T-helper 1 cell treated with Interleukin-12 subunit alpha and Interleukin-12 subunit beta and Interleukin-4 antibody, amounts not matched to agents 30 ng/mL and 1 ng/mL, for 36 hours (primary cell): Measurements from ENCODE around the gene PTPRA. TPM values are rescaled to one million over a fixed set of nuclear protein-coding genes. Genes with fewer than 3 reads are reported as not detected.
"Not testable (repeated sequence)": the region's sequence is repeated elsewhere in the genome, so short reads cannot be mapped to it uniquely, and the experiment has no call there.

Source experiments
- intact Hi-C: fragments of 100-400 bp; cut with micrococcal nuclease; formaldehyde crosslinking; loops from one replicate; pipeline ENCODE4 v1.15.1; 2024
- total RNA-seq: library from RNA; stranded (reverse); gene quantifications from 2 replicates; pipeline ENCODE4 v1.2.3, GENCODE V29; 2022

PTPRA gene
- total RNA-seq, 1 donor from 2014 or later: 67.0 TPM

GRCh38 chr20:3070725-3071124 lies 197.4 kb downstream of the PTPRA start:
- intact Hi-C loops: loop anchor here (5.0 kb wide), 1 partner anchor 102 kb away; the partner anchor contains the start of gene LZTS3

- intact Hi-C loops: loop anchor here (5.0 kb wide), 1 partner anchor 101 kb away; the partner anchor contains the start of gene LZTS3
Observed at GRCh38 chr20:3071266-3071609, 198.0 kb downstream of the PTPRA start.

GRCh38 chr20:3071610-3072529 lies 198.6 kb downstream of the PTPRA start, which contains the start of gene OXT:
Gene OXT (plus strand): TSS chr20:3071620. CDS start chr20:3071656, 36 bp downstream.
- intact Hi-C loops: loop anchor here (1.0 to 5.0 kb wide), 3 partner anchors 18 to 100 kb away; partner anchors contain the start of gene LZTS3

GRCh38 chr20:3072530-3073250 lies 199.4 kb downstream of the PTPRA start:
- intact Hi-C loops: loop anchor here (1.0 to 5.0 kb wide), 3 partner anchors 18 to 100 kb away; partner anchors contain the start of gene LZTS3

- intact Hi-C loops: loop anchor here (2.0 to 5.0 kb wide), 2 partner anchors 50 to 99 kb away; partner anchors contain the start of gene LZTS3
Observed at GRCh38 chr20:3073251-3073643, 200.0 kb downstream of the PTPRA start.

GRCh38 chr20:3074812-3075211 lies 201.5 kb downstream of the PTPRA start:
- intact Hi-C loops: loop anchor here (5.0 kb wide), 1 partner anchor 97 kb away; the partner anchor contains the start of gene LZTS3

GRCh38 chr20:3075315-3075714 lies 202.0 kb downstream of the PTPRA start:
- intact Hi-C loops: not testable (repeated sequence)

- intact Hi-C loops: loop anchor here (1.0 to 2.0 kb wide), 3 partner anchors 15 to 81 kb away; partner anchors contain the start of genes FASTKD5 and UBOX5
Observed at GRCh38 chr20:3077618-3078134, 204.4 kb downstream of the PTPRA start.

GRCh38 chr20:3080939-3081388 lies 207.7 kb downstream of the PTPRA start:
- intact Hi-C loops: no loop called here

- intact Hi-C loops: no loop called here
Observed at GRCh38 chr20:3081641-3082040, 208.4 kb downstream of the PTPRA start.

- intact Hi-C loops: no loop called here
Observed at GRCh38 chr20:3082306-3082951, 209.1 kb downstream of the PTPRA start.

GRCh38 chr20:3082955-3083952 lies 210.0 kb downstream of the PTPRA start:
- intact Hi-C loops: no loop called here

GRCh38 chr20:3084283-3084985 lies 211.2 kb downstream of the PTPRA start, which contains the start of gene AVP:
Gene AVP (minus strand): TSS chr20:3084724. CDS start chr20:3084674, 50 bp downstream.
- intact Hi-C loops: no loop called here

- intact Hi-C loops: no loop called here
Observed at GRCh38 chr20:3084986-3085360, 211.7 kb downstream of the PTPRA start.

GRCh38 chr20:3085571-3086072 lies 212.3 kb downstream of the PTPRA start:
- intact Hi-C loops: no loop called here

GRCh38 chr20:3088031-3088430 lies 214.8 kb downstream of the PTPRA start:
- intact Hi-C loops: no loop called here
